22Rv1 (cell line): ENCODE results near the gene TPI1.
A peak's percentile ranks its signal among the peaks of the same experiment; 100 is the strongest.
"Not testable (repeated sequence)": the region's sequence is repeated elsewhere in the genome, so short reads cannot be mapped to it uniquely, and the experiment has no call there.

ENCODE experiments used
- H3K27ac ChIP-seq: fragments of 450-650 bp; 2 replicates; pipeline ENCODE4 v1.5.1; 2017
- CTCF ChIP-seq: fragments of 450-650 bp; IDR thresholded peaks from 2 replicates; pipeline ENCODE4 v1.5.1; 2017; ENCODE audit warnings: mild to moderate bottlenecking
- ZFX ChIP-seq: fragments of 450-650 bp; IDR thresholded peaks from 2 replicates; pipeline ENCODE4 v1.6.1; 2017; ENCODE audit warnings: antibody characterized with exemption, borderline replicate concordance

The TPI1 gene

DNA sequence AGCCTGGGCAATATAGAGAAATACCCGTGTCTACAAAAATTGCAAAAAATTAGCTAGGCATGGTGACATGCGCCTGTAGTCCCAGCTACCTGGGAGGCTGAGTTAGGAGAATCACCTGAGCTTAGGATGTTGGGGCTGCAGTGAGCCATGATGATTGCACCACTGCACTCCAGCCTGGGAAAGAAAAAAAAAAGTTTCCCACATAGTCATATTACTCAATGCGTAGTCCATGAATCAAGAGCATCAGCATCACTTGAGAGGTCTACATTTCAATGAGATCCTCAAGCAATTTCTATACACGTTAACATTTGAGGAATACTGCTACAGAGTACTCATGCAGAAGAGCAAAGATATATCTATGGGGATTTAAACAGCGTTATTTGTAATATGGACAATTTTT lies 32.1 kb downstream of the TPI1 start:
- H3K27ac ChIP-seq, result peak overlapping the region; percentile 77
- TF ChIP-seq CTCF (no peak), ZFX (no peak)

- TF ChIP-seq ZFX (no peak), CTCF (no peak)
- peak overlapping the region; percentile 77 for H3K27ac ChIP-seq
Observed at GRCh38 chr12:6899837-6900519, 32.6 kb downstream of the TPI1 start.

- H3K27ac ChIP-seq, result no peak overlapping the region
- TF ChIP-seq ZFX (no peak), CTCF (no peak)
Observed at GRCh38 chr12:6902448-6902847, 35.1 kb downstream of the TPI1 start.

DNA sequence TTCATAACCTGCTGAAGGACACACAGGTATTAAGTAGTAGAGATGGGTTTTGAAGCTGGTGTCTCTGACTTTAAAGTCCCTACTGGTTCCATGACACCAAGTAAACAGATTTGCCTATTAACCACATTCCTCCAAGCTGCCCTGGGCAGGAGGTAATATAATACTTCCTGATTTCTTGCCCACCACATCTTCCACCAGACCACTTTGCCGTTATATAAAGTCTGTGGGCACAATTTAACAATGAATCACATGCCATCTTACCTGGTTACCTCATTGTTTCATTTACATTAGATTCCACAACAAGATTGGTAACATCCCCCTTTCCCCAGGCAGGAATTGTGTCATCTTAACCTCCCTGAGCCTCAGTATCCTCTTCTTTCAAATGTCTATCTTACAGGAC lies 36.4 kb downstream of the TPI1 start:
- no peak for TF ChIP-seq CTCF
- no peak for TF ChIP-seq ZFX
- H3K27ac ChIP-seq, result peak overlapping the region; percentile 77

DNA sequence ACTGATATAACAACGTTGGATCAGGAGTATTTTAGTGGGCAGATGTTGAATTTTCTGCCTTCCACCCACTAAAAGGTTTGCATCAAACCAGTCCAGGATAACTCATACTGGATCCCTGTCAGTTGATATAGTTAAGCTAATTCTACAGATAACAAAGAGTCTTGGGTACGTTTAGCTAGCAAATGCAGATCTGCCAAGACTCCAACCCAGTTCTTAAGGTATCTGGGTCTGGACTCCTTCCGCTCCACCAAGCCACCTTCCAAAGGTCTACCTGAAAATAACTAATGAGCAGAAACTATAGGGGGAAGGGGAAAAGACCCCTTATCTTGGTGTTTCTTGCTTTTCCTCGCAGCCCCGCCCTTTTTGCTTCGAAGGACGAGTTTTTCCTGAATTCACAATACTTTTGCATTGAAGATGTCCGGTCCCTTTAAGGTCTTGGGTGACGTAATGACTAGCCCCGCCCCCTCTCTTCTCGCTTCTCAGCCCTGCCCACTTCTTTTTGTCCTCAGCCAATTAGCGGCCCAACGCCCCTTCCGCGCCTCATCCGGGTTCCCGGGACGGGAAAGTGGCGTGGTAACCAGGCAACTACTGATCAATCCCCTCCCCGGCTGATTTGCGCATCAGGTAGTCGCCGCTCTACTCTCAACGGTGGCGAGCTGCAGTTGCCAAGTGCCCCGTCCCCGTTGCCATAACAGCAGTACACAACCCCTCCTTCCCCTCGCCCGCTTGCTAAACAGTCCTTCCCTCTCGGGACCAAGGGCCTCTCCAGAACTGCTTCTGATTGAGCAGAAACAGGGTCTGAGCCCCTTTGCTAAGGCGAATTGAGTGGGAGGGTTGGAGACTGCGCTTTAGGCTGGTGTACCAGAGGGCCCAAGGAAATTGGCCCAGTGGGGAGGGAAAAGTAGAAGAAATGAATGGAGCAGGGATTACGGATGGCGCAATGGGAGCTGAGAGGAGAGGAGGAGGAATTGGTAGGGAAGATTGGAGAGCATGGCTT lies 37.2 kb downstream of the TPI1 start, which contains the start of gene LRRC23:
Gene LRRC23, plus strand, starts transcription at position 543 of the 997 bp plus-strand sequence. CDS start 812 bp downstream, outside the sequence.
- peak within 1 kb of the TSS; percentile 77 for H3K27ac ChIP-seq
- TF ChIP-seq CTCF (no peak), ZFX (no peak)

GRCh38 chr12:6905414-6906040 lies 38.2 kb downstream of the TPI1 start:
- H3K27ac ChIP-seq, result peak overlapping the region; percentile 77
- no peak for TF ChIP-seq CTCF
- no peak for TF ChIP-seq ZFX

DNA sequence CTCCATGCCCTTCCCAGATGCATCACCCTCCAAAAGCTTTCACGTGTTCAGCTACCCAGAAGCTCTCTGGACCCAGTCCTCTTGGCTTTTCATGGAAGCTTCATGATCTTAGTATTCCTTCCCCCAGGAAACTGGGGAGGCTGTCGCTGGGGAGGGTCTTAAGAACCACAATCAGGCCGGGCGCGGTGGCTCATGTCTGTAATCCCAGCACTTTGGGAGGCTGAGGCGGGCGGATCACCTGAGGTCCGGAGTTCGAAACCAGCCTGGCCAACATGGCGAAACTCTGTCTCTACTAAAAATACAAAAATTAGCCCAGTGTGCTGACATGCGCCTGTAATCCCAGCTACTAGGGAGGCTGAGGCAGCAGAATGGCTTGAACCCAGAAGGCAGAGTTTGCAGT lies 40.8 kb downstream of the TPI1 start:
- not testable (repeated sequence) for H3K27ac ChIP-seq
